Measurements from ENCODE around the gene CDH4. TPM values are rescaled to one million over a fixed set of nuclear protein-coding genes. Genes with fewer than 3 reads are reported as not detected.

The CDH4 gene
- total and polyA plus RNA-seq, 2 of the 13 experiments (the other 11 are each of a cell fraction or from before 2014, with no cell fraction given) = not detected

- no peaks in the 10 kb centered on the region for H3K4me1 ChIP-seq (ENCODE audit: insufficient read depth, low read length)
- ATAC-seq (no peak), DNase-seq (ENCODE audit: low spot score) (no peak), FAIRE-seq (no peak)
- no peak overlapping the region for H3K4me3 ChIP-seq (replicated peaks in 1 of 3; ENCODE audit: insufficient read depth in 1 of 3, low read depth in 2 of 3, low read length in 3 of 3)
- H4K20me1 ChIP-seq (ENCODE audit: insufficient read depth, low read length) = no peaks in the 10 kb centered on the region
- no peak overlapping the region for H2AFZ ChIP-seq (ENCODE audit: low read length)
- CTCF ChIA-PET (ENCODE audit: low intra/inter-chr PET ratio, low total read pairs) = no interaction called here
- peaks cover 28% of the 10 kb centered on the region for H3K9me3 ChIP-seq (ENCODE audit: low read length)
- H3K9ac ChIP-seq (ENCODE audit: insufficient read depth, low read depth, low read length) = no peak overlapping the region
- H3K27me3 ChIP-seq (ENCODE audit: control insufficient read depth in 1 of 2, insufficient read depth in 2 of 2, low read length in 2 of 2) = peaks cover 2 to 18% of the 10 kb centered on the region in 2 experiments; a peak in 3 of 5 replicates
- TF ChIP-seq PRDM15 (CRISPR knock-in tag; IDR thresholded peaks at IDR 0.05) (no peak), KLF12 (CRISPR knock-in tag; IDR thresholded peaks at IDR 0.05; ENCODE audit: borderline replicate concordance) (no peak), MAFG (CRISPR knock-in tag; IDR thresholded peaks at IDR 0.05) (no peak), ZNF761 (CRISPR knock-in tag; conservative IDR thresholded peaks at IDR 0.05) (no peak), KLF11 (CRISPR knock-in tag; IDR thresholded peaks at IDR 0.05) (no peak), ZBTB38 (CRISPR knock-in tag; IDR thresholded peaks at IDR 0.05) (no peak), ZNF34 (CRISPR knock-in tag; IDR thresholded peaks at IDR 0.05; ENCODE audit: borderline replicate concordance) (no peak), KLF6 (CRISPR knock-in tag; IDR thresholded peaks at IDR 0.05) (no peak), NR0B2 (CRISPR knock-in tag; IDR thresholded peaks at IDR 0.05) (no peak), ZBTB42 (CRISPR knock-in tag; IDR thresholded peaks at IDR 0.05) (no peak), STAT5B (CRISPR knock-in tag; IDR thresholded peaks at IDR 0.05) (no peak), SIN3A (IDR thresholded peaks at IDR 0.05; ENCODE audit: borderline replicate concordance, low read depth, low read length) (no peak), ZNF749 (CRISPR knock-in tag; IDR thresholded peaks at IDR 0.05; ENCODE audit: borderline replicate concordance) (no peak), SIX1 (CRISPR knock-in tag; IDR thresholded peaks at IDR 0.05; ENCODE audit: borderline replicate concordance) (no peak)
- intact Hi-C loops (cut with micrococcal nuclease; ENCODE audit: unreplicated experiment) (no loop called here), in situ Hi-C loops (cut with HindIII; ENCODE audit: extremely low pct_ligation_motif_present, low pct_unique_long_range_greater_than_20kb) (no loop called here)
- no TSS peak for BruUV-seq (replicated peaks)
- no peaks in the 10 kb centered on the region for H3K79me2 ChIP-seq (ENCODE audit: insufficient read depth, low read length)
- 17% methylated on average over 12 of the region's 12 CpGs for WGBS (ENCODE audit: low lambda C conversion rate)
- POLR2A ChIA-PET = no interaction called here
- H3K36me3 ChIP-seq (replicated peaks in 1 of 2; ENCODE audit: control insufficient read depth in 1 of 2, insufficient read depth in 2 of 2, low read length in 2 of 2) = no peaks in the 10 kb centered on the region
- H3K4me2 ChIP-seq (ENCODE audit: low read depth, low read length) = no peak overlapping the region
- no peak overlapping the region for H3K27ac ChIP-seq (ENCODE audit: extremely low read length, insufficient read depth, low read length)
Observed at GRCh38 chr20:61376541-61377240, 124.6 kb downstream of the CDH4 start.

Data from HepG2 (cell line).